ENCODE measurements around the gene DCP2.
"Not testable (repeated sequence)": the region's sequence is repeated elsewhere in the genome, so short reads cannot be mapped to it uniquely, and the experiment has no call there.

The DCP2 gene

DNA sequence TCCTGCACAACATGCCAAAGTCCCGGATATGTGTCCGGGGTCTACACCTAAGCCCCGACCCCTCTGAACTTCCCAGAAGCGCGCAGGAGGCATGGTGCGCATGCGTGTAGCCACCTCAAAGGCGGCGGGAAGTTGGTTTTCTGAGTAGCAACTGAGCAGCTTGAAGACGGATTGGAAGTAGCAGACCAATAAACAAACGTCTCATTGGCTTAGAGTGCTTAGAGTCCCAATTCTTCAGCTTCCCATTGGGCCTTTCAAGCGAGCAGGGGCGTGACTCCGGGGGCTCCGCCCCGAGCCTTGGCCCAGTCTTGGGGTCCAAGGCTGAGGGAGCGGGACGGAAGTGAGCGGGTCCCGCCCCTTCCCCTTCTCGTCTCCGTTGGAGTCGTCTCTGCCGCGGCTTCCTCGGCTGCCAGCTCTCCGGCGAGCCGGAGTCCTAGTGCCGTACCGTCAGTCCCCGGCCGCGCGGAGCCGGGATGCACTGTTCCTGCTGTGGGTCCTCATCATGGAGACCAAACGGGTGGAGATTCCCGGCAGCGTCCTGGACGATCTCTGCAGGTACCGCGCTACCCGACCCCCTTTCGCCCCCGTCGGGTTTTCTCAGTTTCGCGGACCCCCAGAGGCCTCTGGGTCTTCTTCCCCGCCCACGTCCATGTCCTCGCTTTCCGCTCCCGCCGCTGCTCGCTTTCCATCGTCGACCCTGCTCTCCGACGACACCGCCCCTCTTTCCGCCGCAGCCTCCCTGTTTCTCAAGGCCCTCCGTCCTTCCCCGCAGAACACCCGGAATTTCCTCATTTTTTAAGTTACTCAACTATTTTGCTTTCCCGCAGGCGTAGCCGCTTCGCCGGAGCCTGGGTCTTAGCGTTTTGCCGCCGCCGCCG is at the start of gene DCP2:
Gene DCP2 (plus strand): TSS at position 367 of the 878 bp plus-strand sequence. CDS start 136 bp downstream, at position 503.
- in situ Hi-C loops (cut with MboI; ENCODE audit: low sequenced_read_pairs): no loop called here

DNA sequence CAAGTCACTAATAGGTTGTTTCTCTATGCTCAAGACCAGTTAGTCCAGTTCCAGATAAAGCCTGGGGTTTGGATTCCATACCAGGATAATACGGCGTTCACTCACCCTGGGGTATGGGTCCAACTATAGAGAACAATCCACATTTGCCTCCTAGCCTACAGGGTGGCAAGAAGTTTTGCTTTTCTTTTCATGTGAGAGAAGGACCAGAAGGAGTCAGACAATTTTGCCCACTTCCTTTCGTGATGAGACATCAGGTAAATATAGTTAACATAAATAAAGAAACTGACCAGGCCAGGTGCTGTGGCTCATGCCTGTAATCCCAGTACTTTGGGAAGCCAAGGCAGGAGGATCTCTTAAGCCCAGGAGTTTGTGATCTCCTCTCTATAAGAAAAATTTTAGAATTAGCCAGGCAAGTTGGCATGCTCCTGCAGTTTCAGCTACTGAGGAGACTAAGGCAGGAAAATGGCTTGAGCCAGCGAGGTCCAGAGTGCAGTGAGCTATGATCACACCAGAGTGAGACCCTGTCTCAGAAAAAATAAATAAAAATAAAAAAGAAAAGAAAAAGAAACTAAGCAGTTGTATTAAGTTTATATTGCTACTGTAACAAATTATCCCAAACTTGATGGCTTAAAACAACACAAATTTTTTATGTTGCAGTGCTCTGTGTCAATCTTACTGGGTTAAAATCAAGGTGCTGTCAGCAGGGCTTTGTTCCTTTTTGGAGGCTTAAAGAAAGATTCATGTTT is 47.1 kb upstream of the DCP2 start:
- in situ Hi-C loops (cut with MboI; ENCODE audit: low sequenced_read_pairs): no loop called here

DNA sequence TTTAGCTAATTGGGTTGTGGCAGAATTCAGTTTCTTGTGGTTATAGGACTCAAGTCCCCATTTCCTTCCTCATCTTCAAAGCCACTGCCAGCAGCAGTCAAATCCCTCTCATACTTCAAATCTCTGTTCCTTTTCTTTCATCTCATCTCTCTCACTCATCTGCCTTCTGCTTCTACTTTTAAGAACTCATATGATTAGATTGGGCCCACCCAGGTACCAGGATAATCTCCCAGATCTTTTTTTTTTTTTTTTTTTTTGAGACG is 46.6 kb upstream of the DCP2 start:
- in situ Hi-C loops (cut with MboI; ENCODE audit: low sequenced_read_pairs): no loop called here

DNA sequence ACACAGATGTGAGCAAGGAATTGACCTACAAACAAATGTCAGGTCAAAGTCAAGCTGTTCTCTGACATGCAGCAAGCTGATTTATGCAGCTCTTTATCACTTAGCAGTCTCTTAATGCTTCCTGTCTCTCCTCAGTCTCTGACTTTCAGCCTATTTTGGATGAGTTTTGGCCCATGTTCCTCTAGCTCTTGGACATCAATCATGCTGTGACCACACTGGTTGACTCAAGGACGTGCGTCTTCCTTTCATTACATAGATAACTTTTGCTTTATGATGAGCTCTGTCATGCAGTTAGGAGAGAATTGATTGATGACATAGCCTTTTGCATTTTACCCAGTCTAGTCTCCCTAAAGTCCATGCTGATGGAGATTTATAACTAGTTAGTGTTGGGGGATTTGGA is 45.1 kb upstream of the DCP2 start:
- in situ Hi-C loops (cut with MboI; ENCODE audit: low sequenced_read_pairs): no loop called here

DNA sequence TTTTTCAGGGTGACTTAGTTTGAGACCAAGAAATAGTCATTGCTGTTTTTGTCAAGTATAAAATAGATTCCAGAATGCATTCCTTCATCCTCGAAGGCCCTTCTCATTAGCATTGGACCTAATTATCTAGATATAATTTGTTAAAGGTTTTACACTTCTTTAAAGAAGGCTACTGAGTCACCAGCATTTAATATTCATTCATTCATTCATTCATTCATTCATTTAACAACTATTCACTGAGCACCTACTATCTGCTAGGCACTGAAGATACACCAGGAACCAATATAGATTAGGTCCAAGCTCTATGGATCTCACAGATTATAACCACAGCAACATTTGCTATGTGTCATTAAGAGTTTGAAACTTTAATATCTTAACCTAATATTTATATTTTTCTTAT is 43.5 kb upstream of the DCP2 start:
- in situ Hi-C loops (cut with MboI; ENCODE audit: low sequenced_read_pairs): no loop called here

DNA sequence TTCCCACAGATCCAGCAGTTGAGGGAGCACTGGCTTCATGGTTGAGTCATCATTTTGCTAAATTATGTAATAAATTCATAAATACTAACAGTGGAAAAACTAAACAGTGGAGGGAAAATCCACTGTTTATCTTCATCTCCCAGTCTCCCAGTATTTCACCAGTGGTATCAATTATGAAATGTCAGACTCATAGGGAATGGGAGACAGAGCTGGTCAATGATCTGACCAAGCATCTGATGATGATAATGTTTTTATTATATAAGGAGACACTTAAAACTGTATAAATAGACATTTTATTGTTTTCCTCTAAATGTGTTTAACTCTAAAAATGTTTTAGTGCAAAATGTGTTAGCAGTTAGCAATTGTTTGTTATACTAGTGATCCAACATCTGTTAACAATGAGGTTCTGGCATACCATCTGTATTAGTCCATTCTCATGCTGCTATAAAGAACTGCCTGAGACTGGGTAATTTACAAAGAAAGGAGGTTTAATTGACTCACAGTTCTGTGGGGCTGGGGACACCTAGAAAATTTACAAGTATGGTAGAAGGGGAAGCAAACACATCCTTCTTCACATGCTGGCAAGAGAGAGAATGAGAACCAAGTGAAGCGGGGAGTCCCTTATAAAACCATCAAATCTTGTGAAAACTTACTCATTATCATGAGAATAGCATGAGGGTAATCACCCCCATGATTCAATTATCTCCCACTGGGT is 42.8 kb upstream of the DCP2 start:
- in situ Hi-C loops (cut with MboI; ENCODE audit: low sequenced_read_pairs): no loop called here

DNA sequence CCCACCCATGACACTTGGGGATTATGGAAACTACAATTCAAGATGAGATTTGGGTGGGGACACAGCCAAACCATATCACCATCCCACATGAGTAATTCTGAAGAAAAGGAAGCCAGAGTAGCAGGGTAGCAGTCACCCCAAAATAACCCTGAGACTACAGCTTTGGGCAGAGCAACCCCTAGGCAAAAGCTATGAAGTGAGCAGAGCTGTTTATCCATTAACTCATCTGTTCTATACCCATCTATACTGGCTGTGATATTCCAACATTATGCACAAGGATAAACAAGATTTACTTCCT is 42.3 kb upstream of the DCP2 start:
- in situ Hi-C loops (cut with MboI; ENCODE audit: low sequenced_read_pairs): no loop called here

DNA sequence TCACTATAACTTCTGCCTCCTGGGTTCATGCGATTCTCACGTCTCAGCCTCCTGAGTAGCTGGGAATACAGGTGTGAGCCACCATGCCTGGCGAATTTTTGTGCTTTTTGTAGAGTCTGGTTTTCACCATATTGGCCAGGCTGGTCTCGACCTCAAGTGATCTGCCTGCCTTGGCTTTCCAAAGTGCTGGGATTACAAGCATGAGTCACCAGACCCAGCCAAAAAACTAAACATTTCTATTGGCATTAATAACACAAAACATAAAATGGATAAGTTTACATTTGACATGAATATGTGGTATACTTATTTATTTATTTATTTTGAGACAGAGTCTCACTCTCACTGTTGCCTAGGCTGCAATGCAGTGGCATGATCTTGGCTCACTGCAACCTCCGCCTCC is 40.9 kb upstream of the DCP2 start:
- in situ Hi-C loops (cut with MboI; ENCODE audit: low sequenced_read_pairs): no loop called here

DNA sequence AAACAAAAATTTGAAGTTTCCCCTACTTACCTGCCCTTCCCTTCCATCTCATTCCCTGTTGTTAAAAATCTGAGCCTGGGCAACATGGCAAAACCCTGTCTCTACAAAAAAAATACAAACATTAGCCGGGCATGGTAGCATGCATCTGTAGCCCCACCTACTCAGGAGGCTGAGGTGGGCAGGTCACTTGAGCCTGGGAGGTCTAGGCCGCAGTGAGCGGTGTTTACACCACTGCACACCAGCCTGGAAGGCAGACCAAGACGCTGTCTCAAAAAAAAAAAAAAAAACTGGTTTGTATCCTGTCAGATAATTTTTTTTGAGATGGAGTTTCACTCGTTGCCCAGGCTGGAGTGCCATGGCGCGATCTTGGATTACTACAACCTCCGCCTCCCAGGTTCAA is 38.3 kb upstream of the DCP2 start:
- in situ Hi-C loops (cut with MboI; ENCODE audit: low sequenced_read_pairs): no loop called here

DNA sequence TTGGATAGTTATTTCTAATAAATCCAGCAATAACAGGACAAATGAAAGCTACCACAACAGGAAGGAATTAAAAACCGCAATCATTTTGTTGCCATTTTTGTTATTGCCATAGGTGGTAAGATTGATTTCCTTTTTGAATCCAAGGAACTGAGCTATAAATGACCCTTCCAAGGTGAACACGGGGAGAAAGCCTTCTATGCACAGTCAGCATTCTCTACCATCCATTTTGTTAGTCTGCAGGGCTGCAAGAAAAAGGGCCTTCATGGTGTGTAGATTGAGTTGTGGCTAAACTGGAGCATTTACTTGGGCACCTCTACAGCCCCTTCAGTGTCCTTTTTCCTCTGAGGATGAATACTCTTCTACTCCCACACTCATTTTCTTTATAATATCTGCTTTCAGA is 35.9 kb upstream of the DCP2 start:
- in situ Hi-C loops (cut with MboI; ENCODE audit: low sequenced_read_pairs): no loop called here

DNA sequence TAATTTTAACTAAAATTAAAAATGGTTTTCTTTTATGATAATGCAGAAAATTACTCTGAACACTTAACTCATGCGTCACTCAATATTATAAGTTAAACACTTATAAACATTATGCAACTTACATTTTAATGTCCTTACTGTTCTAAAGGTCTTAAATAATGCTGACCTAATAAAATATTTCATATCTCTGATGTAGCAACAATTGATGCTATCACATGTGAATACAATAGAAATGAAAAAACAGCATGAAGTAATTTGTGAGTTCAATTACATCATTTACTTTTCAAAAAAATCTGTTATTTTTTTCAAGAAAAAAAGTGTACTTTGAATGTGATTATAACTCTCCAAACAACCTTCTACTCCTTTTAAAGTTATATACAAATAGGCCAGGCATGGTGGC is 28.1 kb upstream of the DCP2 start:
- in situ Hi-C loops (cut with MboI; ENCODE audit: low sequenced_read_pairs): no loop called here

DNA sequence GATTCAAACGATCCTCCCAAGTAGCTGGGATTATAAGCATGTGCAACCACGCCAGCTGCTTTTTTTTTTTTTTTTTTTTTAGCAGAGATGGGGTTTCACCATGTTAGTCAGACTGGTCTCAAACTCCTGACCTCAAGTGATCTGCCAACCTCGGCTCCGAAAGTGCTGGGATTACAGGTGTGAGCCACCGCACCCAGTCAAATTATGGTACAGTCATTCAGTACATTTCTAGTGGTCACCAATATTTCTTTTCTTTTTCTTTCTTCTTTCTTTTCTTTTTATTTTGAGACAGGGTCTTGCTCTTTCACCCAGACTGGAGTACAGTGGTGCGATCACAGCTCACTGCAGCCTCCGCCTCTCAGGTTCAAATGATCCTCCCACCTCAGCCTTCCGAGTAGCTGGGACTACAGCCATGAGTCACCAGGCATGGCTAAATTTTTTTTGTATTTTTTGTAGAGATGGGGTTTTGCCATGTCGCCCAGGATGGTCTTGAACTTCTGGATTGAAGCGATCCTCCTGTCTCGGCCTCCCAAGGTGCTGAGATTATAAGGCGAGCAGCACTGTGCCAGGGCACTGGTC is 25.4 kb upstream of the DCP2 start:
- in situ Hi-C loops (cut with MboI; ENCODE audit: low sequenced_read_pairs): no loop called here

DNA sequence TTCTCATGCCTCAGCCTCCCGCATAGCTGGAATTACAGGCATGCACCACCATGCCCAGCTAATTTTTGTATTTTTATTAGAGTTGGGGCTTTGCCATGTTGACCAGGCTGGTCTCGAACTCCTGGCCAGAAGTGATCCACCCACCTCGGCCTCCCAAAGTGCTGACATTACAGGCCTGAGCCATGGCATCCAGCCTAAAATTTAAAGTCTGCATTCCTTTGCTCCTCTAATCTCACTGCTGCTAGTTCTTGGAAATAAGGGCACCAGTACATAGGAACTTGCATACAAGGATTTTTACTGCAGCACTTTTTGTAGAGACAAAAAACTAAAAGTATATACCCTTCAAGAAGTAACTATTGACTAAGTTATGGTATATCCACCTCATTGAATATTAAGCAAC is 20.0 kb upstream of the DCP2 start:
- in situ Hi-C loops (cut with MboI; ENCODE audit: low sequenced_read_pairs): no loop called here

DNA sequence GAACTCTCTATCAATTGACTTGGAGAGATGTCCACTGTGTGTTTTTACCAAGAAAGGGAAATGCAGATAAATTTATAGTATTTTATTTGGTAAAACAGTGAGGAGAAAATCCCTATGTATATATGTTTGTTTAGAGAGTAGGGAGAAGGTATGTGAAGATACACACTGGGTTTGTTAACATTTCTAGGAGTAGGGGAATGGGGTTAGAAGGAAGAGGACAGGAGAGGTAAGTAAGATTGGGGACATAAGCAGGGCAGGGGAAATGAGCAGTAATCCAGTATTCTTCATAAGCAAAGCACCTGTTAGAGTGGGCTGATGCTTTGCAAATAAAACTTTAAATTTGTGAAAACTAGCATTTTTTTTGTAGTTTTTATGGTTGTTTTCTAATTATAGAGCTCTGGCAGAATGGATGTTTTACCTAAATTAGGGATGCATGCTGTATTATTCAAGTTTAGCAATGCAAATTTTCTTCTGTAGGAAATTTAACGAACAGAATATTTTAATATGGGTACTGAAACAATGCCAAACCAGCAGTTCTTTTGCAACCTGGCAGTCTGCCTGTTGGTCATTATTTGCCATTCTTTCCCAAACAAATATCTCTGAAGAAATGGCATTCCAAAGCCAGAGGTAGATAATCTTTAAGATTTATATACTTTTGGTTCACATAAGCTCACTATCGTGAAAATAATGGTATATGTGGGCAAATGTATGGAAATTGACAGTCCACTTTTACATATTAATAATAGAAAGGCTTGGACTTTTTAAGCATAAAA is 19.4 kb upstream of the DCP2 start:
- in situ Hi-C loops (cut with MboI; ENCODE audit: low sequenced_read_pairs): no loop called here

DNA sequence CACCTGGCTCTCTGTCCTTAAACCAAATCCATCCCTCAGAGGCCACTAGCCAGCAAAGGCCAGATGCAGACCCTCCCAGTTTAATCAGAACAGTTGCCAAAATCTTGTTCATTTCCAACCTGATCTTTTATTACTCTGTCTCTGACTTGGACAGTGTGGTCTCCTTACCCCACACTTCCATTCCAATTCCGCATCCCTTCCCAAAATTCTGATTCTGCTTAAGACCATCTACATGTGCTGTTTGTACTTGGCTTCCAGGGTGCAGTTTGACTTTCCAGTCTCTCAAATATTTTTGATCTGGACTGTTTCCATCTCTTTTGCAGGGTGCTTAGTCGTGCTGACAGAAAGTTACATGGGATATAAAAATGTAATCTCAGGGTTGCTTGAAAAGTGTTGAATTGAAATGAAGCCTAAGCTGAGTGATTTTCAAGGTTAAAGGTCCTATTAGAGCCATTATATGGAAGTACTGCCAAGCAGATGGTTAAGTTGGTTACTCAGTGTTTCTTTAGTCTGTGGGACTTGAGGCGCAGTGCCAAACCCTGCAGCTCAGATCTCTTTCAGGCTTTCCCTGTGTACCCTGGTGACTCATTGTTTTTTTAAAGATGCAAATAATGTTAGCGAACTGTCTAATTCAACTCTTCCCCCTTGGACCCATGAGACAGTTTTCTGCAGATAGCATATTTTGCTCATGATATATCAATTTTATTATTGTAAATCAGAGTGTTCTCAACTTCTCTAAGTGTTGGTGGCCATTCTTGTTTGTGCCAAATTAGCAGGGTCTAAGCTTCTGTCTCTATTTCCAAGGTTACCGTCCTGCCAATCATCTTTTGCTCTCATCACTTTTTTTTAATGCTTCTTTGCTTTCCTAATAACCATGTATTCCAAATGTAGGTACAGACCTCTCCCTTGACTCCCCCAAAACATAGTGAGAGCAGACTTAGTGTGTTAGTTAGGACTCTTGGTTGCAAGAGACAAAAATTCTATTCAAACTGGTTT is 18.2 kb upstream of the DCP2 start:
- in situ Hi-C loops (cut with MboI; ENCODE audit: low sequenced_read_pairs): no loop called here

DNA sequence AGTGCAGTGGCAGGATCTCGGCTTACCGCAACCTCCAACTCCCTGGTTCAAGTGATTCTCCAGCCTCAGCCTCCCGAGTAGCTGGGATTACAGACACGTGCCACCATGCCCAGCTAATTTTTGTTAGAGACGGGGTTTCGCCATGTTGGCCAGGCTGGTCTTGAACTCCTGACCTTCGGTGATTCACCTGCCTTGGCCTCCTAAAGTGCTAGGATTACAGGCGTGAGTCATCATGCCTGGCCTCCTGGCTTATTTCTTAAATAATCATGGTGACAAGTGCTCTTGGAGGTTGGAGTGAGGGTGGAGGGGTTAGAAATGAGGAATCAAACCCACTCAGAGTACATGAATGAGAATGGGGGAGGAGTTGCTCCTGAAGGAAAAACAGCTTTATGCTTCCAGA is 16.7 kb upstream of the DCP2 start:
- in situ Hi-C loops (cut with MboI; ENCODE audit: low sequenced_read_pairs): not testable (repeated sequence)

DNA sequence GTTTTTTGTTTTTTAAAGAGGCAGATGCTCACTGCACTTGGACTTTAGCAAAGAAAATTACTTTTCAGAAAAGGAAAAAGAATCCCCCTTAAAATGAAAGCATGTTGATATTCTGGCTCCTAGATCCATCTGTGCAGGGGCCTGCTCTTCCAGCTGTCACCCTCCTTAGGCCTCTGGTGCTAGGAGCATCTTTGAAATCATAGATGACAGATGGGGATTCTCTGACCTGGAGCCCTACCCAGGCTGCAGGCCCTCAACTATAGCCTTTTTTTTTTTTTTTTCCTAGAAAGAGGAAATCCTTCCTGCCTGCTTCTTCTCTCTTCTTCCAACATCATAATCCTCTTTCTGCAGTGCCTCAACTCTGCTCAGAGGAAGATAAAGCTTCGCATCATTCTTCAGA is 16.3 kb upstream of the DCP2 start:
- in situ Hi-C loops (cut with MboI; ENCODE audit: low sequenced_read_pairs): no loop called here

DNA sequence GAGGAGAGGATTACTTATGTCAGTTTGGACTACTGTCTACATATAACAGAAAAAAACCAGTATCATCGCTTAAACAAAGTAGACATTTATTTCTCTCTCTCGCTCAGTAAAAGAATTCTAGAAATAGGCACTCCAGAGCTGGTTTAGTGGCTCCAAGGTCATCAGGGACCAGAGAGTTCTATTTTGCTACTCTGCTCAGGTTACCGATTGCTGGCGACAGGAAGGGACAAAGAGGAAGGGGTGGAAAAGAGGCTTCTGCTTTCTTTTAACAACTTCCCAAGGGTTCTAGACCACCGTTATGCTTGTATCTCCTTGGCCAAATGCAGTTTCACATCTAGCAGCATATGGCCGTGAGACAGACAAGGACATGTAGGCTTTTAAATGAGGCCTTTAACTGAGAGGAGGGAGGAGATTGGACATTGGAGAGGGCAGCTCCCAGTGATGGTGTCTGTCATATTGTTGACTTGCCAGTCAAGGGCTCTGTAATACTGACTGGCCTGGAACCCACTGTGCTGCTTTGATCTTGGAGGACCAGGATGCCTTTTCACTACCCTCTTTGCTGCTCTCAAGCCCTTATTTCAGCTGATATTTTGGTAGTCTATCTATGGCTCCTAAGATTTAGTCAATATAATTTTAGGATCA is 15.6 kb upstream of the DCP2 start:
- in situ Hi-C loops (cut with MboI; ENCODE audit: low sequenced_read_pairs): no loop called here

DNA sequence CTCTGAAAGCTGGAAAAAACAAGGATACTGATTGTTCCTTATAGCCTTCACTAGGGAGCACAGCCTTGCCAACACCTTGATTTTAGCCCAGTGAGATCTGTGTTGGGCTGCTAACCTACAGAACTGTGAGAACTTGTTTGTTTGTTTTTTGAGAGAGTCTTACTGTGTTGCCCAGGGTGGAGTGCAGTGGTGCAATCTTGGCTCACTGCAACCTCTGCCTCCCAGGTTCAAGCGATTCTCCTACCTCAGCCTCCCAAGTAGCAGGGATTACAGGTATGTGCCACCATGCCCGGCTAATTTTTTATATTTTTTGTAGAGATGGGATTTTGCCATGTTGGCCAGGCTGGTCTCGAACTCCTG is 13.2 kb upstream of the DCP2 start:
- in situ Hi-C loops (cut with MboI; ENCODE audit: low sequenced_read_pairs): not testable (repeated sequence)

All from hTERT RPE-1 (cell line).